H54 (cell line): ENCODE results near the gene SPTBN4.
A peak's percentile ranks its signal among the peaks of the same experiment; 100 is the strongest.
"Not testable (repeated sequence)": the region's sequence is repeated elsewhere in the genome, so short reads cannot be mapped to it uniquely, and the experiment has no call there.

Experiments used
- DNase-seq: peaks from one replicate; pipeline ENCODE4 v3.0.0; 2011; ENCODE audit warnings: low spot score, mixed read lengths; ENCODE audit not compliant: insufficient read length
- FAIRE-seq: peaks from 3 replicates; lab custom pipeline; 2011; peaks lifted over from hg19 to GRCh38; lab: Jason Lieb, UNC
- POLR2A ChIP-seq: IDR thresholded peaks from 2 replicates; pipeline ENCODE4 v1.6.1; 2011; ENCODE audit warnings: low read depth, mild to moderate bottlenecking, low read length

The SPTBN4 gene

GRCh38 chr19:40494191-40494838 is 27.5 kb downstream of the SPTBN4 start:
- DNase-seq, result no peak
- FAIRE-seq, result no peak
- TF ChIP-seq POLR2A, result no peak

DNA sequence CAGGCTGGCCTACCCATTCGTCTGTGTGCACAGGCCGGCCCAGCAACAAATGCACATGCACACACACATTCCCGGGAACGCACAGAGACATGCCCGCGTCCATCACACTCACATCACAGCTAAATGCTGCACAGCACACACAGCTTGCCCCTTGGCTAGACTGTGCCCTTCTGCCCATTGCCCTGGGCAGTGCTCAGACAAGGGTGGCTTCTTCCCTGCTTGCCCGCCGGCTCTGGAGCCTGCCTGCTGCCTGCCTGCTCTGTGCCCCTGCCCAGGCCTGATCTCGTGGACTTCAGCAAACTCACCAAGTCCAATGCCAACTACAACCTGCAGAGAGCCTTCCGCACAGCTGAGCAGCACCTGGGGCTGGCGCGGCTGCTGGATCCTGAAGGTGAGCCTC is 30.4 kb downstream of the SPTBN4 start:
- FAIRE-seq, result no peak
- no peak for DNase-seq
- TF ChIP-seq POLR2A, result no peak

- TF ChIP-seq POLR2A, result no peak
- no peak for DNase-seq
- no peak for FAIRE-seq
These were observed 32.5 kb downstream of the SPTBN4 start for GRCh38 chr19:40499320-40499719.

DNA sequence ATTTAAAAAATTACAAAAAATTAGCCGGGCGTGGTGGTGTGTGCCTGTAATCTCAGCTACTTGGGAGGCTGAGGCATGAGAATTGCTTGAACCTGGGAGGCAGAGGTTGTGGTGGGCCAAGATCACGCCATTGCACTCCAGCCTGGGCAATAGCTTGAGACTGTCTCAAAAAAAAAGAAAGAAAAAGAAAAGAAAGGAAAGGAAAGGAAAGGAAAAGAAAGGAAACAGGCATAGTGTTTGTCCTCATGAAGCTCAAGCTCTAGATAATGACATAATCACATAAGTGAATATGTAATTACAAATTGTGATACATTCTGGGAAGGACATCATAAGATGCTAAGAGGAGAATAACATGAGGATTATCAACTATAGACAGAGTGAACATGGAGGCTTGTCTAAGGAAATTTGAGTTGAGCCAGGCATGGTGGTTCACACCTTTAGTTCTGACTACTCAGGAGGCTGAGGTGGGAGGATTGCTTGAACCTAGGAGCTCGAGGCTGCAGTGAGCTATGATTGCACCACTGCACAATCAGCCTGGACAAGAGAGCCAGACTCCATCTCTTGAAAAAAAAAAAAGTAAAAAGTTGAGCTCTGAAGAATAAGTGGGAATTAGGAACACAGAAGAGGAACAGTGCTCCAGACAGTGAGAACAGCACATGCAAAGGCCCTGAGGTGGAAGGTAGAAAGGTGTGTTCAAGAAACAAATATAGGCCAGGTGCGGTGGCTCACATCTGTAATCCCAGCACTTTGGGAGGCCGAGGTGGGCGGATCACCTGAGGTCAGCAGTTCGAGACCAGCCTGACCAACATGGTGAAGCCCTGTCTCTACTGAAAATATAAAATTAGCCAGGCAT is 34.1 kb downstream of the SPTBN4 start:
- DNase-seq, FAIRE-seq: not testable (repeated sequence)

DNA sequence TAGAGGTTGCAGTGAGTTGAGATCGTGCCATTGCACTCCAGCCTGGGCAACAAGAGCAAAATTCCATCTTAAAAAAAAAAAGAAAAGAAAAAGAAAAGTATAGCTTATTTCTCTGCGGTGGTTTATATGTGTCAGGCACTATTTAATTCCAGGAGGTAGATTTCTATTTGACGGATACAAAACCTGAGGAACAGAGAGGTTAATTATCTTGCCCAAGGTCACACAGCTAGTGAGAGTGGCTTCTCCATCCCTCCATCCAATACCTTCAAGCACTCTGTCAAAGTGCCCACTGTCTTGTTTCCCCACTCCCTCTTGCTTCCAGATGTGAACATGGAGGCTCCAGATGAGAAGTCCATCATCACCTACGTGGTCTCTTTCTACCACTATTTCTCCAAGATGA is 34.8 kb downstream of the SPTBN4 start:
- FAIRE-seq (no peak), DNase-seq (no peak)
- TF ChIP-seq POLR2A, result no peak

GRCh38 chr19:40502081-40502480 is 35.3 kb downstream of the SPTBN4 start:
- no peak for DNase-seq
- TF ChIP-seq POLR2A, result no peak
- FAIRE-seq, result no peak

DNA sequence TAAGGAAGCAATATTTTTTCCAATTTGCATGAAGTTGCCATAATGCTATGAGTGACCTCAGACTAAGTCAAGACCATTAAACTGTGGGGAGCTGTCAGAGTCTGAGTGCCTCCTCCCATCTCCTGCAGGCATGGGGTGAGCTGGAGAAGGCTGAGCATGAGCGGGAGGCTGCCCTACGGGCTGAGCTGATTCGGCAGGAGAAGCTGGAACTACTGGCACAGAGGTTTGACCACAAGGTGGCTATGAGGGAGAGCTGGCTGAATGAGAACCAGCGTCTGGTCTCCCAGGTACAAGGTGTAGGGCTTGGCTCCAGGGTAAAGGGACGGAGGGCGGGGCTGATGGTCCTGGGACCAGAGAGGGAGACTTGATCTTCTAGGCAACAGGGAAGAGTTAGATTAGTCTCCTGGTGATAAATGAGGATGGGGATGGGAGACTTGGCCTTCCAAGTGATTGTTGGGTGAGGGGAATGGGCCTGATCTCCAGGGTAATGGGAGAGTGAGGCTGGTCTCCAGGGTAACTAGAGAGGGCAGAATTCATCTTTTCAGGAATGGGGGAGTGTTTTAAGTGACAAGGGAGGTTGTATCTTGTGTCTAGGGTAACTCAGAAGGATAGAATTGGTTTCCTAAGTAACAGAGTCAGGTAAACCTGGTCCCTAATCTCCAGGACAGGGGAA is 36.0 kb downstream of the SPTBN4 start:
- DNase-seq (peak; percentile 64), FAIRE-seq (no peak)
- no peak for TF ChIP-seq POLR2A

DNA sequence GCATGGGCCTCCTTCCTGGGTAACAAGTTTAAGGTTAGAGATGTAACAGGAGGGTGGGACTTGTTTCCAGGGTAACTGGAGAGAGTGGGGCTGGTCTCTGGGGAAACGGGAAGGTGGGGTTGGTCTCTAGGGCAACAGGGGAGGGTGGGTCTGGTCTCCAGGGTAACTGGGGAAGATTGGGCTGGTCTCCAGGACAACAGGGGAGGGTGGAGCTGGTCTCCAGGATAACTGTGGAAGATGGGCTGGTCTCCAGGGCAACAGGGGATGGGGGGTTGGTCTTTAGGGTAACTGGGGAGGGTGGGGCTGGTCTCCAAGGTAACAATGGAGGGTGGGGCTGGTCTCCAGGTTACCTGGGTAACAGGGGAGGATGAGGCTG is 36.5 kb downstream of the SPTBN4 start:
- no peak for DNase-seq
- no peak for TF ChIP-seq POLR2A
- no peak for FAIRE-seq

DNA sequence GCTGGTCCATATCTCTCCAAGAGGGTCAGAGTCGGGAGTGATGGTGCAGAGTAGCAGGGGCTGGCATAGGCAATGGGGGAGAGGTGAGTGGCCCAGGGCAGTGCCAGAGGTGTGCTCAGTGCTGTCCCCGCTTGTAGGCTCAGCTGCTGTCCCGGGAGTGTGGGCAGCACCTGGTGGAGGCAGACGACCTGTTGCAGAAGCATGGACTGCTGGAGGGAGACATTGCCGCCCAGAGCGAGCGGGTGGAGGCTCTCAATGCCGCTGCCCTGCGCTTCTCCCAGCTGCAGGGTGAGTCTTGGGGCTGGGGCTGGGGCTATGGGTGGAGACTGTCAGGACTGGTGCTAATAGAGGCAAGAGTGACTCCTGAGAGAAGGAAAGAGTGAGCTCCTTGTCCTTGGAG is 39.3 kb downstream of the SPTBN4 start:
- DNase-seq (no peak), FAIRE-seq (no peak)
- TF ChIP-seq POLR2A, result no peak

- no peak for TF ChIP-seq POLR2A
- DNase-seq (no peak), FAIRE-seq (no peak)
These were observed 41.1 kb downstream of the SPTBN4 start for GRCh38 chr19:40507892-40508291.

GRCh38 chr19:40508739-40509260 is 42.0 kb downstream of the SPTBN4 start:
- FAIRE-seq (no peak), DNase-seq (no peak)
- no peak for TF ChIP-seq POLR2A

GRCh38 chr19:40510526-40511115 is 43.8 kb downstream of the SPTBN4 start:
- DNase-seq (peak; percentile 49), FAIRE-seq (no peak)
- no peak for TF ChIP-seq POLR2A

DNA sequence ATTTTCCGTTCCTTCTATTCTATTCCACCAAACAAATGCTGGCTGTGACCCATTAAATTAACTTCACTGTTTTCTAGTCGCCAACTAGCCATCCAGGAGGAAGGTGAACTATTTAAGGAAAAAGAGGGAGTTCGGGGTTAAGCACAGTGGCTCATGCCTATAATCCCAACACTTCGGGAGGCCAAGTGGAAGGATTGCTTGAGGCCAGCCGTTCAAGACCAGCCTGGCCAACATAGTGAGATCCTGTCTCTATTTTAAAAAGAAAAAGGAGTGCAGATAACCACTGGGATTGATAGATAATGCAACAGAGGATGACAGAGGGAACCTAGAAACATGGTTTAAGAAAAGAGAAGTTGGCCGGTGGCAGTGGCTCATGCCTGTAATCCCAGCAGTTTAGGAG is 44.7 kb downstream of the SPTBN4 start:
- FAIRE-seq (no peak), DNase-seq (no peak)
- TF ChIP-seq POLR2A, result no peak

- no peak for TF ChIP-seq POLR2A
- FAIRE-seq (no peak), DNase-seq (no peak)
These were observed 45.3 kb downstream of the SPTBN4 start for GRCh38 chr19:40512110-40512472.
